Calu3 (cell line): ENCODE data around the gene ALDH3A2. TPM values are rescaled to one million over a fixed set of nuclear protein-coding genes. Genes with fewer than 3 reads are reported as not detected.

ENCODE experiments used
- BruUV-seq: library from RNA; stranded (reverse); fragments of 400-500 nt; replicated peaks from 2 replicates; lab custom pipeline; 2021; lab: Mats Ljungman, UMichigan
- CTCF ChIA-PET: fragments of 300-600 bp; sonication (Branson Sonifier 250); formaldehyde crosslinking; loops from one replicate; lab custom pipeline; 2022; ENCODE audit warnings: antibody characterized with exemption; lab: Charles Lee
- DNase-seq: peaks from one replicate; pipeline ENCODE4 v3.0.0; 2022
- H3K27ac Mint-ChIP-seq: one replicate; pipeline ENCODE4 v1.8.0; 2022; ENCODE audit warnings: mixed read lengths; ENCODE audit not compliant: unreplicated experiment
- H3K27me3 Mint-ChIP-seq: one replicate; pipeline ENCODE4 v1.8.0; 2022; ENCODE audit warnings: mixed read lengths; ENCODE audit not compliant: unreplicated experiment
- H3K36me3 Mint-ChIP-seq: one replicate; pipeline ENCODE4 v1.8.0; 2022; ENCODE audit warnings: mild to moderate bottlenecking, moderate library complexity, mixed read lengths; ENCODE audit not compliant: insufficient read depth, unreplicated experiment
- H3K4me1 Mint-ChIP-seq: one replicate; pipeline ENCODE4 v1.8.0; 2022; ENCODE audit warnings: mild to moderate bottlenecking, low read depth, mixed read lengths; ENCODE audit not compliant: unreplicated experiment
- H3K4me3 Mint-ChIP-seq: one replicate; pipeline ENCODE4 v1.8.0; 2022; ENCODE audit warnings: mild to moderate bottlenecking, low read depth, moderate library complexity, mixed read lengths; ENCODE audit not compliant: unreplicated experiment
- H3K9me3 Mint-ChIP-seq: one replicate; pipeline ENCODE4 v1.8.0; 2022; ENCODE audit warnings: low read depth, mixed read lengths; ENCODE audit not compliant: unreplicated experiment
- CTCF ChIP-seq: fragments of 200-600 bp; IDR thresholded peaks from one replicate; pipeline ENCODE4 v1.8.0; 2022; ENCODE audit warnings: antibody characterized with exemption; ENCODE audit not compliant: unreplicated experiment
- intact Hi-C: fragments of 100-400 bp; cut with micrococcal nuclease; formaldehyde crosslinking; loops from one replicate; pipeline ENCODE4 v1.10.0; 2022; ENCODE audit not compliant: unreplicated experiment
- total RNA-seq: library from RNA; stranded (reverse); gene quantifications from 2 replicates; pipeline ENCODE4 v1.2.3, GENCODE V29; 2022

The ALDH3A2 gene
- total RNA-seq, 1 experiment from 2014 or later = 32.4 TPM

GRCh38 chr17:19654896-19655295, 6.3 kb downstream of the ALDH3A2 start:
- CTCF ChIA-PET = no interaction called here
- Mint-ChIP-seq H3K4me3 (no peak overlapping the region), H3K9me3 (no peaks in the 10 kb centered on the region), H3K36me3 (peaks cover 3% of the 10 kb centered on the region), H3K4me1 (peaks cover 25% of the 10 kb centered on the region), H3K27me3 (no peaks in the 10 kb centered on the region), H3K27ac (no peak overlapping the region)
- BruUV-seq = no TSS peak
- no peak for DNase-seq
- TF ChIP-seq CTCF = no peak
- intact Hi-C loops = loop anchor here (10.0 kb wide), 1 partner anchor 90 kb away; the partner anchor contains the start of gene ALDH3A1

GRCh38 chr17:19656336-19656735, 7.8 kb downstream of the ALDH3A2 start:
- no peak overlapping the region for H3K27ac Mint-ChIP-seq
- CTCF ChIA-PET = no interaction called here

GRCh38 chr17:19656851-19657581, 8.5 kb downstream of the ALDH3A2 start:
- DNase-seq = no peak
- no TSS peak for BruUV-seq
- H3K4me1 Mint-ChIP-seq = peaks cover 13% of the 10 kb centered on the region
- no peak for TF ChIP-seq CTCF
- H3K27ac Mint-ChIP-seq = no peak overlapping the region
- no peaks in the 10 kb centered on the region for H3K36me3 Mint-ChIP-seq
- H3K4me3 Mint-ChIP-seq = no peak overlapping the region
- CTCF ChIA-PET = no interaction called here
- intact Hi-C loops = loop anchor here (10.0 kb wide), 1 partner anchor 88 kb away; the partner anchor contains the start of gene ALDH3A1
- no peaks in the 10 kb centered on the region for H3K9me3 Mint-ChIP-seq
- no peaks in the 10 kb centered on the region for H3K27me3 Mint-ChIP-seq

More at GRCh38 chr17:19656336-19656735, 7.8 kb downstream of the ALDH3A2 start:
- Mint-ChIP-seq H3K27me3 (no peaks in the 10 kb centered on the region), H3K36me3 (no peaks in the 10 kb centered on the region), H3K9me3 (no peaks in the 10 kb centered on the region), H3K4me1 (peaks cover 20% of the 10 kb centered on the region), H3K4me3 (no peak overlapping the region)
- intact Hi-C loops = loop anchor here (10.0 kb wide), 1 partner anchor 88 kb away; the partner anchor contains the start of gene ALDH3A1
- TF ChIP-seq CTCF = no peak
- no TSS peak for BruUV-seq
- no peak for DNase-seq

- Mint-ChIP-seq H3K27ac (no peak overlapping the region), H3K4me1 (peaks cover 9% of the 10 kb centered on the region), H3K9me3 (no peaks in the 10 kb centered on the region), H3K4me3 (no peak overlapping the region), H3K36me3 (no peaks in the 10 kb centered on the region), H3K27me3 (no peaks in the 10 kb centered on the region)
- no peak for DNase-seq
- intact Hi-C loops = loop anchor here (10.0 kb wide), 1 partner anchor 85 kb away; the partner anchor contains the start of gene ALDH3A1
- no peak for TF ChIP-seq CTCF
- no TSS peak for BruUV-seq
- CTCF ChIA-PET = no interaction called here
These were observed 11.0 kb downstream of the ALDH3A2 start for GRCh38 chr17:19659366-19660177.
